ENCODE data around the gene ALDOA.
A peak's percentile ranks its signal among the peaks of the same experiment; 100 is the strongest.

ALDOA gene

GRCh38 chr16:30092373-30093010, 26.9 kb downstream of the ALDOA start:
- peaks cover 4% of the 10 kb centered on the region for H3K36me3 ChIP-seq (ENCODE audit: insufficient read depth, insufficient read length, low read length)
- no peaks in the 10 kb centered on the region for H3K27me3 ChIP-seq (ENCODE audit: insufficient read depth, insufficient read length)
- peak overlapping the region; percentile 96 for H3K9ac ChIP-seq (ENCODE audit: insufficient read length, low read depth)
- peak overlapping the region; percentile 82 for H3K4me3 ChIP-seq (ENCODE audit: insufficient read length, low read depth)
- peaks cover 32% of the 10 kb centered on the region for H3K4me1 ChIP-seq (ENCODE audit: insufficient read depth, insufficient read length)
- TF ChIP-seq YY1 (IDR thresholded peaks at IDR 0.05; ENCODE audit: insufficient read depth, insufficient read length) (no peak), SUZ12 (IDR thresholded peaks at IDR 0.05; ENCODE audit: extremely low read depth, insufficient read depth, insufficient read length) (no peak), ZNF274 (IDR thresholded peaks at IDR 0.05; ENCODE audit: low read depth, low read length) (no peak)
- H3K9me3 ChIP-seq (ENCODE audit: insufficient read depth, low read length), result peaks cover 11% of the 10 kb centered on the region
- DNase-seq (ENCODE audit: low read depth, low spot score), result peak; percentile 77

GRCh38 chr16:30094541-30095165, 29.1 kb downstream of the ALDOA start:
- Histone ChIP-seq H3K27me3 (ENCODE audit: insufficient read depth, insufficient read length) (no peaks in the 10 kb centered on the region), H3K4me3 (ENCODE audit: insufficient read length, low read depth) (no peak overlapping the region), H3K9me3 (ENCODE audit: insufficient read depth, low read length) (peaks cover 30% of the 10 kb centered on the region), H3K36me3 (ENCODE audit: insufficient read depth, insufficient read length, low read length) (peaks cover 3% of the 10 kb centered on the region), H3K4me1 (ENCODE audit: insufficient read depth, insufficient read length) (peaks cover 26% of the 10 kb centered on the region), H3K9ac (ENCODE audit: insufficient read length, low read depth) (no peak overlapping the region)
- DNase-seq (ENCODE audit: low read depth, low spot score), result no peak
- TF ChIP-seq ZNF274 (IDR thresholded peaks at IDR 0.05; ENCODE audit: low read depth, low read length) (no peak), YY1 (IDR thresholded peaks at IDR 0.05; ENCODE audit: insufficient read depth, insufficient read length) (no peak), SUZ12 (IDR thresholded peaks at IDR 0.05; ENCODE audit: extremely low read depth, insufficient read depth, insufficient read length) (no peak)

- TF ChIP-seq ZNF274 (IDR thresholded peaks at IDR 0.05; ENCODE audit: low read depth, low read length) (no peak), YY1 (IDR thresholded peaks at IDR 0.05; ENCODE audit: insufficient read depth, insufficient read length) (no peak), SUZ12 (IDR thresholded peaks at IDR 0.05; ENCODE audit: extremely low read depth, insufficient read depth, insufficient read length) (no peak)
- no peaks in the 10 kb centered on the region for H3K27me3 ChIP-seq (ENCODE audit: insufficient read depth, insufficient read length)
- H3K9ac ChIP-seq (ENCODE audit: insufficient read length, low read depth), result peak overlapping the region; percentile 78
- peak overlapping the region; percentile 31 for H3K4me3 ChIP-seq (ENCODE audit: insufficient read length, low read depth)
- H3K36me3 ChIP-seq (ENCODE audit: insufficient read depth, insufficient read length, low read length), result peaks cover 3% of the 10 kb centered on the region
- peaks cover 23% of the 10 kb centered on the region for H3K4me1 ChIP-seq (ENCODE audit: insufficient read depth, insufficient read length)
- H3K9me3 ChIP-seq (ENCODE audit: insufficient read depth, low read length), result peaks cover 32% of the 10 kb centered on the region
- no peak for DNase-seq (ENCODE audit: low read depth, low spot score)
Measured at GRCh38 chr16:30095166-30096078, 29.9 kb downstream of the ALDOA start.

- H3K27me3 ChIP-seq (ENCODE audit: insufficient read depth, insufficient read length), result no peaks in the 10 kb centered on the region
- peaks cover 17% of the 10 kb centered on the region for H3K4me1 ChIP-seq (ENCODE audit: insufficient read depth, insufficient read length)
- peak within 1 kb of the TSS; percentile 31 for H3K4me3 ChIP-seq (ENCODE audit: insufficient read length, low read depth)
- TF ChIP-seq ZNF274 (IDR thresholded peaks at IDR 0.05; ENCODE audit: low read depth, low read length), result no peak
- no peak for TF ChIP-seq SUZ12 (IDR thresholded peaks at IDR 0.05; ENCODE audit: extremely low read depth, insufficient read depth, insufficient read length)
- no peak for TF ChIP-seq YY1 (IDR thresholded peaks at IDR 0.05; ENCODE audit: insufficient read depth, insufficient read length)
- H3K9me3 ChIP-seq (ENCODE audit: insufficient read depth, low read length), result peaks cover 35% of the 10 kb centered on the region
- peaks cover 3% of the 10 kb centered on the region for H3K36me3 ChIP-seq (ENCODE audit: insufficient read depth, insufficient read length, low read length)
- DNase-seq (ENCODE audit: low read depth, low spot score), result peak; percentile 83
- peak within 1 kb of the TSS; percentile 81 for H3K9ac ChIP-seq (ENCODE audit: insufficient read length, low read depth)
Measured at GRCh38 chr16:30096105-30096861, 30.7 kb downstream of the ALDOA start, which contains the start of gene YPEL3. YPEL3 (minus strand) TSS chr16:30096213; CDS start chr16:30095482, 731 bp downstream.

- TF ChIP-seq SUZ12 (IDR thresholded peaks at IDR 0.05; ENCODE audit: extremely low read depth, insufficient read depth, insufficient read length) (no peak), ZNF274 (IDR thresholded peaks at IDR 0.05; ENCODE audit: low read depth, low read length) (no peak), YY1 (IDR thresholded peaks at IDR 0.05; ENCODE audit: insufficient read depth, insufficient read length) (no peak)
- H3K9me3 ChIP-seq (ENCODE audit: insufficient read depth, low read length), result peaks cover 35% of the 10 kb centered on the region
- H3K36me3 ChIP-seq (ENCODE audit: insufficient read depth, insufficient read length, low read length), result peaks cover 3% of the 10 kb centered on the region
- peak overlapping the region; percentile 25 for H3K4me3 ChIP-seq (ENCODE audit: insufficient read length, low read depth)
- peak overlapping the region; percentile 81 for H3K9ac ChIP-seq (ENCODE audit: insufficient read length, low read depth)
- H3K4me1 ChIP-seq (ENCODE audit: insufficient read depth, insufficient read length), result peaks cover 17% of the 10 kb centered on the region
- H3K27me3 ChIP-seq (ENCODE audit: insufficient read depth, insufficient read length), result no peaks in the 10 kb centered on the region
- DNase-seq (ENCODE audit: low read depth, low spot score), result no peak
Measured at GRCh38 chr16:30096862-30097563, 31.5 kb downstream of the ALDOA start.

GRCh38 chr16:30104090-30104489, 38.5 kb downstream of the ALDOA start:
- H3K9ac ChIP-seq (ENCODE audit: insufficient read length, low read depth), result no peak overlapping the region
- no peak for DNase-seq (ENCODE audit: low read depth, low spot score)
- 0 out of 2 replicates have a peak, but pooled peaks cover 8% of the 10 kb centered on the region for H3K9me3 ChIP-seq (ENCODE audit: insufficient read depth, low read length)
- TF ChIP-seq YY1 (IDR thresholded peaks at IDR 0.05; ENCODE audit: insufficient read depth, insufficient read length), result no peak
- TF ChIP-seq SUZ12 (IDR thresholded peaks at IDR 0.05; ENCODE audit: extremely low read depth, insufficient read depth, insufficient read length), result no peak
- no peak for TF ChIP-seq ZNF274 (IDR thresholded peaks at IDR 0.05; ENCODE audit: low read depth, low read length)
- no peak overlapping the region for H3K4me3 ChIP-seq (ENCODE audit: insufficient read length, low read depth)
- peaks cover 18% of the 10 kb centered on the region for H3K36me3 ChIP-seq (ENCODE audit: insufficient read depth, insufficient read length, low read length)
- H3K27me3 ChIP-seq (ENCODE audit: insufficient read depth, insufficient read length), result no peaks in the 10 kb centered on the region
- H3K4me1 ChIP-seq (ENCODE audit: insufficient read depth, insufficient read length), result no peaks in the 10 kb centered on the region
